Hematopoietic multipotent progenitor cell treated with erythropoietin and hydrocortisone succinate and interleukin-3 and kit ligand, for 8 days (in vitro differentiated cells): ENCODE measurements around the gene RNASEH2A.

Source experiments
- DNase-seq: peaks from one replicate; pipeline ENCODE4 v3.0.0-alpha.2; 2015

The RNASEH2A gene

DNA sequence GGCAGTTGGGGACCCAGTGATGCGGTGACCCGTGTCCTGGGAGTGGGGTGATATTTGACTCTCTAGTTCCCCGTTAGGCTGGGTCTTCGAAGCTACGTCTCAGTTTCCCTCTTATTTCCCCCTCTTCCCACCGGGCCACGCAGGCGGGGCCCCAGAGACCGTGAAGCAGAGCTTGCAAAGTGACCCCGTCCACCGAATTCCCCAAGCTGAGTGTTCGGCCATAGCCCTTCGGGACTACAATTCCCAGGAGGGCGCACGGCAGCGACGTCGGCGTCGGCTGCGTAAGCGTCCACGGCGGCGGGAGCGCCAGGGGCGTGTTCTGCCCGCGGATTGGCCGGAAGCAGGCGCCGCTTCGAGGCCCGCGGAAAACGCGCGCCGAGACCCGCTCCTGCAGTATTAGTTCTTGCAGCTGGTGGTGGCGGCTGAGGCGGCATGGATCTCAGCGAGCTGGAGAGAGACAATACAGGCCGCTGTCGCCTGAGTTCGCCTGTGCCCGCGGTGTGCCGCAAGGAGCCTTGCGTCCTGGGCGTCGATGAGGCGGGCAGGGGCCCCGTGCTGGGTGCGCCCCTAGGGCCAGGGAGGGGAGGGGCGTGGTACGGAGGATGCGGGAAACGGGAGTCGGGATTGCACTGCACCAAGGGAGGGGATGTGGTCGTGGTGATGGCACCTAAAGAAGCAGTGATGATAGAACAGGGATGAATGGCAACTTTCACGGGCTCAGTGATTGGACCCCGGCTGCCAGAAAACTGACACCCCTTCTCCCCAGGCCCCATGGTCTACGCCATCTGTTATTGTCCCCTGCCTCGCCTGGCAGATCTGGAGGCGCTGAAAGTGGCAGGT is at the start of gene RNASEH2A:
RNASEH2A (plus strand) TSS at position 343 of the 840 bp plus-strand sequence; CDS start at position 433, 90 bp downstream.
- DNase-seq, result peak; percentile 90

DNA sequence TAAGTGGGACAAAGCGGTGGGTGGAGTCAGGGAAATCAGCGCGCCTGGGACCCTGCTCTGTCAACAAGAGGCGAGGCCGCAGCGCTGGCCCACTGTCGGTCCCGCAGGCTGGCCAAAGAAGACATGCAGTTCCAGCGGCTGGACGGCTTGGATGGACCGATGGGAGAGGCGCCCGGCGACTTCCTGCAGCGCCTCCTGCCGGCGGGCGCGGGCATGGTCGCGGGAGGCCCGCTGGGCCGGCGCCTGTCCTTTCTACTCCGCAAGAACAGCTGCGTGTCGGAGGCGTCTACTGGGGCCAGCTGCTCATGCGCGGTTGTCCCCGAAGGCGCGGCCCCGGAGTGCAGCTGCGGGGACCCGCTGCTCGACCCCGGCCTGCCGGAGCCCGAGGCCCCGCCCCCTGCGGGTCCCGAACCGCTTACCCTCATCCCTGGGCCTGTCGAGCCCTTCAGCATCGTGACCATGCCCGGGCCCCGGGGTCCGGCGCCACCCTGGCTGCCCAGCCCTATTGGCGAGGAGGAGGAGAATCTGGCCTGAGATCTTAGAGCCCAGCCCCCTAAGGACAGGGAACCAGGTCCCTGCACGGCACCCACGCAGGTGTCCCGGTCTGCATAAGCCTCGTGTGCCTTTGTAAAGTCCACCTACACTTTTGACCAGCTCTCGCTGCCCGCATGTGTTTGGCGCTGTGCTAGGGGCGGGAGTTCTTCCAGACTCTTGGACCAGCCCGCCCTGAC is 48.7 kb upstream of the RNASEH2A start:
- DNase-seq, result peak; percentile 68

DNA sequence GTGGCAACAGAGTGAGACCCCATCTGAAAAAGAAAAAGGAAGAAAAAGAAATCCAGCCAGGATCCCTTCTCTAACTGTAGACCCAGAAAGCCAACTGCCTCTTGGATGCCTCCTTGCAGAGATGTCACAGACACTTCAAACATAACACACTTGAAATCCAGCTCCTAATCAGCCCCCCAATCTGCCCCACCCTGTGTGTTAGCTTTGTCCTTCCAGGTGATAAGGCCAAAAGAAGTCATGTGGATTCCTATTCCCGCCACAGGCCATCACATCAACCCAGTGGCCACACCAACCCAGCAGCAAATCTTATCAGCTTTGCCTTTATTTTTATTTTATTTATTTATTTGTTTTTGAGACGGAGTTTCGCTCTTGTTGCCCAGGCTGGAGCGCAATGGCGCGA is 46.7 kb upstream of the RNASEH2A start:
- DNase-seq, result no peak

DNA sequence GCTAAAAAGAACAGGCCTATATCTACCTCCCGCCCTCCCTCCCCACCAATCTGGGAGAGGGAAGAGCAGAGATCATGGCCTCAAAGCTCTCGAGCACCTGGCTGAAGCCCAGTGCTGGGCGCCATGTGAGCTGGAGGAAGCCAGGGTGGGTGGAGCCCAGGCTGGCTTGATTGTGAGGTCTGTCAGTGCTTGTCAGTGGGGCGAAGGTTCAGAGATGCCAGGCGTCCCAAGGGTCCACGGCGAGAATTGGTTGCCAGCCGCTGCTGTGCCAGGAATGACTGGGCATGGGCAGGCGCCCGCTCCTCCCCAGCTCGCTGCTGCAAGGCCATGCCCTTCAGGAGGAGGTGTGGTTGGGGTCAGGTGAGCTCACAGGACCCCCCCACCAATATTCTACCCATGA is 43.3 kb upstream of the RNASEH2A start:
- DNase-seq, result no peak

DNA sequence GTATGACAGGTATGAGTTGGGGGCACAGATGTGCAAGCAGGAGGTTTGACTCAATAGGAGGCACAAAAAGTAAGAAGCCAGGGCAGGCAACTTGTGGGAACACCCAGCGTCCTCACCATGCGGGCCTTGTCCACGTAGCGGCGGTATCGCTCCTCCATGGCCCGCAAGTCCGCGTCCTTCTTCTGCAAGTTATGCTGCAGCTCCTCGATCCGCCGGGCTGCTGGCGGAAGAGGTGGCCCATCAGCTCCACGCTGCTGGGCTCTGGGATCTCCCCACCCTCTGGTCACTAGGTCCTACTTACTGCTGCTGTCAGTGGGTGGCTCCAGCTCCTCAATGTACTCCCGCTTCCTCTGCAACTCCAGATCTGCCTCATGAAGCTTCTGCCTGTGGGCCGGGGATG is 41.7 kb upstream of the RNASEH2A start:
- no peak for DNase-seq

DNA sequence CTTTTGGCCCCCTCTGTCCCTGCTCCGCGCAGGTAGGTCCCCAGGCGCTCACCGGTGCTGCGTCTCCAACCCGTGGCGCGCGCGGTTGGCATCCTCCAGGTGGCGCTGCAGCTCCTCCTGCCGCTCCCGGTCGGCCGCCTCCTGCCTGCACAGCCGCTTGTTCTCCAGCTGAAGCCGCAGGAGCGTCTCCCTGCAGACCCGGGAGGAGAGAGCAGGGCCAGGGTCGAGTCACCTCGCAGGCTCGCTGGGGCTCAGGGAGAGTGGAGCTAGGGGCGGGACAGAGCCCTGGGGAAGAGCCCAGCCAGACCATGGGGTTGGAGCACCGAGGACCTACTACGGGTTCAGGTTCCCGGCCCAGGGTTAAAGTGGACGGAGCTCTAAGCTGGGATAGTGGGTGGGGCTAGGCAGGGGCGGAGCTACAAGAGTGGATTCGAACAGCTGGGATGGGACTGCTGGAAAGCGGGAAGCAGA is 40.3 kb upstream of the RNASEH2A start:
- DNase-seq, result no peak

DNA sequence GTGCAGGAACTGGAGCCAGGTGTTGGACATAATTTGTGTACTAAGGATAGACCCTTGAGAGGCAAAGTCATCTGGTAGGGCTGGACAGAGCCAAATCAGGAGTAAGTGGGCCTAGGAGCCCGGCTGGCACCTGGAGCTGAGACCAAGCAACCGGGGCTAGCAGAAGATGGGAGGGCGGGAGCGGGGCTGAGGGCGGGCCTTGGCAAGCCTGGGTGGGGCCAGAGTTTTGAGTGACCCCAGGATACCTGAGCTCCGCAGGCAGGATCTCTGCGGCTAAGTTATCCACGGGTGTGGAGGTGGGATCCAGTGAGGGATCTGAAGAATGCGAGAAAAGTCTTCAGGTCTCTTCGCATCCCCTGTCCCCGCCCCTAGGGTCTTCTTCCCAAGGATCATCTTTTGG is 39.2 kb upstream of the RNASEH2A start:
- DNase-seq, result no peak

DNA sequence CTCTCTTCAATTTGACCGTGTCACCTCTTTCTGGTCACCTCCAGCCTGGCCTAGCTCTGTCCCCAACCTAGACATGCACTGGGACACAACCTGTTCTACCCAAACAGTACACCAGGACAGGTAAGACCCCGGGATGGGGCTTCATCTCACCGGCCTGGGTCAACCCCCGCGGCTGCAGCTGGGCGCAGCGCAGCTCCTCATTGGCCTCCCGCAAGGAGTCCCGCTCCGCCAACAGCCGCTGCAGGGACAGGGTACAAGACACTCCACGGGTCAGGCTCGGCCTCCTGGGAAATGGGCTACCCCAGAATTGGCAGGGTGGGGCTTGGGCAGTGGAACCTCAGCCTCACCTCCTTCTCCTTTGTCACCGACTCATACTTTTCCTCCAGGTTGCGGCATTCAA is 38.7 kb upstream of the RNASEH2A start:
- DNase-seq, result no peak

DNA sequence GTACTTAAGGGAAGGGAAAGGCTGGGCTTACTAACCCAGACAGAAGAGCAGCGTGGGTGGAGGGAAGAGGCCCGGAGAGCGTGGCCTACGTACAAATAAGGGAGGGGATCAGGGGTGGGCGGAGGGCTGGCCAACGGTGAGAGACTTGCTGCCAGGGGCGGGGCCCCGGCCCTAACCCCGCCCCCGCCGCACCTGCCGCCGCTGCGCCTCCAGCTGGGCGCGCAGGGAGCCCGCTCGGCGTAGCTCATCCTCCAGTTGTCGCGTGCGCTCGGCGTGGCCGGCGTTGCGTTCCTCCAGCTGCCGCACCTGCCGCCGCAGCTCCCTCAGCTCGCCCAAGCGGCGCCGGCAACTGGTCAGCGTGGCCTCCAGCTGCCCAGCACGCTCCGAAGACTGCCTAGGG is 36.7 kb upstream of the RNASEH2A start:
- DNase-seq, result peak; percentile 36

DNA sequence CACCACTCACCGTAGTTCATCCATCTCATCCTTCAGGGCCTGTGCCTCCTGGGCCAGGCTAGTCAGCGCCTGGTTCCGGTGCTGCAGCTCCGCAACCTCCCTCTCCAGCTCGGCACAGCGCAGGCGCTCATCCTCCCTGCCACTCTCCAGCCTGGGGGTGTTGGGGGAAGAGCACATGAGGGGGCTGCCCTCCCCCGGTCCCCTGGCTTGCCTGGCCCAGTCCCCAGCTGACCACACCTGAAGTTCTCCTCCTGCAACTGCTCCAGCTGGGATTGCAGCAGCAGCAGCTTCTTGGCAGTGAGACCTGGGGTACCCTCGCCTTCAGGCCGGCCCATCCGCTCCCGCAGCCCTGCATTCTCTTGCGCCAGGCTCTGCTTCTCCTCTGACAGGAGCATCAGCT is 35.5 kb upstream of the RNASEH2A start:
- DNase-seq, result no peak

DNA sequence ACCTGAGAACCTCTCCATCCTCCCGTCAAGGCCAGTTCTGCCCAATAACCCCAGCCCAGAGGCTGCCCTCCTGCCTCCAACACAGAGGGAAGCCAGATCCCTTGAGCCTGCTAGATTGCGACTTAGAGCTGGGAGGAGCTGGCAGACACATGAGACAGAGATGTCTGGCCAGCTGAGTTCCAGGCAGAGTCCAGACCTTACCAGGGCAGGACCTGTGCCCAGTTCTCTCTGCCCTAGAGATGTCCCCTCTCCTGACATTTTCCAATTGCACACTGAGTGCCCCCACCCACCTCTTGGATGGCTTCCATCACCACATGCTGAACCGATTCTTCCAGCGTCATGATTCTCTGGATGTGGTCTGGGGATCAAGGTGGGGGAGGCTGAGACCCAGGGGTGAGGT is 34.1 kb upstream of the RNASEH2A start:
- no peak for DNase-seq

DNA sequence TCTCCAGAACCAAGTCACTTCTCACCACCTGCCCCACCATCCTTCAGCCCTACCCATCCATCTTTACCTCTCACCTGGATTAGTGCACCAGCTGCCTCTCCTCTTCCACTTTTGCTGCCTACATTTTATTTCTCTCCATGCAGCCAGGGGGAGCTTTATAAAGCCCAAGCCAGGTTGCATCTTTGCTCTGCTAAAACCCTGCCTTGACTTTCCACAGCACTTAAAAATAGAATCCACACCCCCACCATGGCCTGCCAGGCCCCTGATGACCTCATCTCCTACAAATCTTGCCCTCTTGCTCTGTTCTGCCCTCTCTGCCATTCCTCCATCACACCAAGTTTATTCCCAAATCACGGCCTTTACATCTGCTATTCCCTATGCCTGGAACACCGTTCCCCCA is 32.8 kb upstream of the RNASEH2A start:
- peak; percentile 43 for DNase-seq

DNA sequence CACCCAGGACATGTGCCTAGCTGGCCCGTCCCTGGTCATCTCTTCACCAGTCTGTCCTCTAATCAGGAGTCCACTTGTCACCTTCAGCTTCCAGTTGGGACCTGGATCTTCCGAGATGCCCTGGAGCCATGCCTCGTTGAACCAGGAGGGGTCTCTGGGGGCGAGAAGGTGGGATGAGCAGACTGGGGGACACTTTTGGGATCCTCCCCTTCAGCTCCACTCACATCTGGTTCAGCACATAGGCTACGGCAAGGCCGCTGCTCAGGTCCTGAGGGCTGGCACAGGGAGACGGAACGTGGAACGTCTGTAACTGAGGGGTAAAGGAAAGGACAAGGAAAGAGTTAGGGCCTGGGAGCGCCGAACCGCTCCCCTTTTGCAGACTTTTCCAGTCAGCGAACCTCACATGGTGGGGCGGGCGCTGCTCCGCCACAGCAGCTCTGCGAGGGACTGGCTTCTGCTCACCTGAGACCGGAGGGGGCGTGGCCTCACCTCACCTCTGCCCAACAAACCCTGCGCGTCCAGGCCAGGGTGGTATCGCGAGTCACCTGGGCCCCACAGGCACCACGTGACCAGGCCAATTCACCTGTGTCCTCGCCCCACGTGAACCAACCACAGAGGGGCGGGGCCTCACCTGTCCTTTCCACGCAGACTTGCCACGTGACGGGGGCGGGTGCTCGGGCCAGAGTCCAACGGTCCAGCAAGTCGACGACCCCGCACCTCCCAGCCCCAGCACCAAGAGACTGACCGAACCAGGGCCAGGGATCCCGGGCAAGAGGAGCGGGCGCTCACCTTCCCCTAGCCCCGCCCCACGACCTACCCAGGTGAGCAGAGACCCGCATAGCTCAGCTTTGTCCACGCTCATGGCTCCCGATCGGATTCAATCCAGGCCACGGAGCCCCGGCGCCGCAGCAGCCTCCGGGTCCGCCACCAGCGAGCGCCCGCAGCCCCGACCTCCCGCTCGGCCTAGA is 31.5 kb upstream of the RNASEH2A start, which contains the start of gene HOOK2:
HOOK2 (minus strand) TSS at position 965 of the 968 bp plus-strand sequence; CDS start at position 862, 103 bp downstream.
- DNase-seq, result no peak

DNA sequence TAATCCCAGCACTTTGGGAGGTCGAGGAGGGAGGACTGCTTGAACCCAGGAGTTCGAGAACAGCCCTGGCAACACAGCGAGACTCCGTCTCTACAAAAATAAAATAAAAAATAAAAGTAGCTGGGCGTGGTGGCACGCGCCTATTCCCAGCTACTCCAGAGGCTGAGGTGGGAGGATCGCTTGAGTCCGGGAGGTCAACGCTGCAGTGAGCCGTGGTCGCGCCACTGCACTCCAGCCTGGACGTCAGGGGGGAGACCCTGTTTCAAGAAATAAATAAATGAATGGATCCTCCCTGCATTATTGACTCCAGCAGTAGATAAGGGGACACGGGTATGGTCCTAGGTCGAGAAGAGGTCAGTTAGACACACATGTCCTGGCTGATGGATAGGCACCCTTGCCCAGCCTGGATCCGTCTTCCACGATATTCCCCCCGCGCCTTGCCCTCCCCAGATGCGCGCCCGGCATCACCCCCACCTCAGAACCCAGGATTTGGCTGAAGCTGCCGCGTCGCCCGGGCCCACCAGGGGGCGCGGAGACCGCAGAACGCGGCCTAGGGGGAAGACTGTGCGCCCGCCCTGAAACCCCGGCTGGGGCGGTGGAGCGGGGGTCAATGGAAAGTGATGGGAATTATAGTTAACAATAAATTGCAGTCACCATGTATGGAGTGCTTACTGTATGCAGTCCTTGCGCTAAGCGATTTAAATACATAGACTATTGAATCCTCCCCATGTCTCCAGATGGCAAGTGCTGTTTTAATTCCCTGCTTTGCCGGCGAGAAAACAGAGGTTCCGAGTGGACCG is 29.0 kb upstream of the RNASEH2A start:
- peak; percentile 75 for DNase-seq

DNA sequence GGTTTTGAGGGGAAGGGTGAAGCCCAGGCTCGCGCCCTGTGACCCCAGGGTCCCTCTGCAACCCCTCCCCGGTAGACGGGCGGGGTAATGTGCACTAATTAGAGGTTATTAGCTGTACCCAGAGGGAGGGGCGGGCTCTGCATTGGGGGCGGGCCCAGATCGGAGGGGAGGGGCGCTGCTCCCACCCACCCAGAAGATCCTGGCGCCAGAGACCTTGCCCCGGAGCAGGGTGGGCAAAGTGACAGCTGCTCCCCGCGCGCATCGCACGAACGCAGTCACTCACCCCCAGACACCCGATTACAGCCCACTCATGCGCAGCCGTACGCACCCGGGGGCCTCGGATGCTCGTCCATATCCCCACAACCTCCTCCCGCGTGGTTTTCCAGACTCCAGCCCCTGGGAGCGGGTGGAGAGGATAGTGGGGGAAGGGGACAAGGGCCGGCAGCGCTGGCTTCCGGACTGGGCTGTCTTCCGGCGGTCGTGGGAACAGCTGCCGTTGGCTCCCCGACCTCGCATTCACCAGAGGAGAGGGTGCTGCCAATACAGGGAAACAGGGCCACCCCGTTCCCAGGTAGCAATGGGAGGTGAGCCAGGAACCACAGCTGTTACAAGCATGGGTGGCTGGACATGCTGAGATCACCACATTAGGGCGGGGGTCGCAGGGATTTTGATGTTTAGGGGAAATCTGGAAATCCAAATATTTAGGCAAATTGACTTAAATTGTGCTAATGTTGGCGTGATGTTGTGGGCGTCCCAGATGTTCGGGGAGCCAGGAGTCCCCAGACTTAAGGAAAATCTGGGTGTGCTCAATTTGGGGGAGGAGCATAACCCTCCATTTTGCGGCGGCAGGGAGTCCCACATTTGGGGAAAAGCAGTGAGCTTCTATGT is 28.1 kb upstream of the RNASEH2A start:
- peak; percentile 51 for DNase-seq

DNA sequence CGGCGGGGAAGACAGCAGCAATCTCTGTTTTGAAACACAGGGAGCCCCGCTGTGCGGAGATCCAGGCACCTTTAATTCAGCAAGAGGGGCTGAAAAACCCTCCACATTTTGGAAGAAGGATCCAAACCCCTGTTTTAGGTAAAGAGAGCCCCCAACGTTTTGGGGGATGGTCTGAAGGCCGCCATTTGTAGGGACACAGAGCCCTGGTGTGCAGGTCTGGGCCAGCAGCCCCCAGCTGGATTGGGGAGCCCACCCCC is 27.6 kb upstream of the RNASEH2A start:
- no peak for DNase-seq

DNA sequence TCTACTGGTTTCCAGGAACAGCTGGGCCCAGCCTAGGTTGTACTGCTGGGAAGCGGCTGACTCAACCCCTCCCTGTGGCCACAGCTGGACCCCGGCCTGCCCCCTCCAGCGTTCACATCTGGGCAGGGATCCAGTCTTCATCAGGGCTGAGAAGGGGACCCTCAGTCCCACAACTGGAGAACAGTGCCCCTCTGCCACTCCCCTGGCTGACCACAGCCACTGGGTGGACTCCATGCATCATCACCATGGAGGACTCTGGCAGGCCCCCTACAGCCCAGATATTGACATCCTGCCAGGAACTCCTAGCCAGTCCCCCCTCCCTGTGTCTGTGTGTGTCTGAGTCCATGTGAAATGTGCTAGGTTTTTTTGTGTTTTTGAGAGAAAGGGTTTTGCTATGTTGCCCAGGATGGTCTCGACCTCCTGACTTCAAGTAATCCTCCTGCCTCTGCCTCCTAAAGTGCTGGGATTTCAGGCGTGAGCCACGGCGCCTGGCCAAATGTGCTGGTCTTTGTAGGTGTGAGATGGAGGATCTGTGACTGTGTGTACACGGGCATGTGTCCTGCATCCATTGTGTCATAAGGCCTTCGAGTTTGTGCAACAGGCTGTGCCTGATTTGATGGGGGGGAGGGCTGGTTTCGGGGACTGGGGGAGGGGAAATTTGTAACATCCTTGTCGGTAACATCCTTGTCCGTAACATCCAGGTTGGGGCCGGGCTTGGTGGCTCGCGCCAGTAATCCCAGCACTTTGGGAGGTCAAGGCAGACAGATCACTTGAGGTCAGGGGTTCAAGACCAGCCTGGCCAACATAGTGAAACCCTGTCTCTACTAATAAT is 27.0 kb upstream of the RNASEH2A start:
- peak; percentile 64 for DNase-seq

DNA sequence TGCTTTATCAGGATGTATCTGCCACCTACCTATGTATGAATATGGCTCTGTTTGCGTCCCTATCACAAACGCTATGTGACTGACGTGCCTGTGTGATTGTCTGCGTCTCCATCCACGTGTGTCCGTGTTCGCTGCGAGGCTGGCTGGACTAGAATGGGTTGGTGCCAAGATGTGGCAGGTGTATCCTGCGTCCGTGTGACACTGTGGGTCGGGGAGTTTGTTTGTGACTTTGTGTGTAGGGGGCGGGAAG is 24.3 kb upstream of the RNASEH2A start:
- DNase-seq, result no peak

DNA sequence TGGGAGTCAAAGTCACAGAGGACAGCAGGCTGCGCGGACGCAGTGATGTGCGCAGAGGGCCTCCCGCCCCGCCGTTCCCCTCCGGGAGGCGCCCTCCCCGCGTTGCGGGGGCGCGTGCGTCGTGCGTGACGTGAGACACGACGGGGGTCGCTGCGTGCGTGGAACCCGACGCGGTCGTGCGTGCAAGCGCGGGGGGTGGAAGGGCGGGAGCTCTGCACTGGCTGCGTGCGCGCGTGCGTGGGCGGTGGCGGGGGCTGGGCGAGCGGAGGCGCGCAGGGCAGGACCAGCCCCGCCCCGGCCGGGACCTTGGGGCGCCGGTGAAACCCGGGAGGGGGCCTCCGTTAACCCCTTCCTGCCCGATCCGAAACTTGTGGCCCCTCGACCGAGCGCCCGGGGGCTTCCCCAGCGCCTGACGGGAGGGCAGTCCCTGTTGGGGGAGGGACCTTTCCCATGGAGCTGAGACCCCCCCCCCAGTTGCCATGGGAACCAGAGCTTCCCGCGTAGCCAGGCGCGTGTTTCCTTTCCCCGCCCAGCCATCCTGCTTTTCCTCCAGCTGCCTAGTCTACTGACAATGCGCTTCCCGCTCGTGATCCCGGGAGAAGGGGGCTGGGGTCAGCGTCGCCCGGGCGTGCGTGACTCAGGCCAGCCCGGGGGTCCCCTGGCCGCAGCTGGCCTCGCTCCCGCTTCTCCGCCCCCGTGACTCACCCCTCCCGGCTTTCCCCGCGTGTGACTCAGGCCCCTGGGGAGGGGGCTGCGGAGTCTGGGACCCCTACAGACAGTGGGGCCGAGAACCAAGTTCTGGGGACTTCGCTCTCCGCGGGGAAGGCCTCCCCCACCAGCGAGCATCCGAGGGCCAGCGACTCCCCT is 23.7 kb upstream of the RNASEH2A start:
- peak; percentile 75 for DNase-seq
